Measurements from ENCODE around the gene OBP2A.
"Not testable (repeated sequence)": the region's sequence is repeated elsewhere in the genome, so short reads cannot be mapped to it uniquely, and the experiment has no call there.

Gene OBP2A

DNA sequence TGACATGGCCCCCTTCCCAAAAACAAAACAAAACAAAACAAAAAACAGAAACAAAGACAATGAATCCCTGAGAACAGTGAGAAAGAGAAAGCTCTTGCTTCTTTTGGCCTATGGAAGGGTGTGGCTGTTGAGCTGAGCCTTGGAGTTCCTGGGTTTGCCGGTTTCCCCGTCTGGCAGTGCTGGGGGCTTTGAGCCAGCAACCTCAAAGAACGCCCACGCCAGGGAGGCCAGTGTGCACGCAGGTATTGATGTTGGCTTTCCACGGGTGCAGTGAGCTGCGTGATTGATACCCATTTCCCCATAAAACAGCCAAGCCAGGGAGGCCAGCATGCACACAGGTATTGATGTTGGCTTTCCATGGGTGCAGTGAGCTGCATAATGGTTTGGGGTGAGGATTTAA, 33.0 kb upstream of the OBP2A start:
- Histone ChIP-seq H3K4me1 (no peaks in the 10 kb centered on the region), H2AFZ (no peak overlapping the region), H3K27me3 (ENCODE audit: control insufficient read depth, insufficient read depth, low read length) (no peaks in the 10 kb centered on the region), H3K4me2 (ENCODE audit: low read length) (no peak overlapping the region), H3K9ac (no peak overlapping the region), H3K9me3 (ENCODE audit: control insufficient read depth, low read length) (no peaks in the 10 kb centered on the region), H3K27ac (no peak overlapping the region), H3K79me2 (no peaks in the 10 kb centered on the region), H3K36me3 (ENCODE audit: control insufficient read depth, insufficient read depth, low read length) (no peaks in the 10 kb centered on the region), H3K4me3 (ENCODE audit: low read depth, low read length) (no peak overlapping the region)
- TF ChIP-seq, protein P1, sequence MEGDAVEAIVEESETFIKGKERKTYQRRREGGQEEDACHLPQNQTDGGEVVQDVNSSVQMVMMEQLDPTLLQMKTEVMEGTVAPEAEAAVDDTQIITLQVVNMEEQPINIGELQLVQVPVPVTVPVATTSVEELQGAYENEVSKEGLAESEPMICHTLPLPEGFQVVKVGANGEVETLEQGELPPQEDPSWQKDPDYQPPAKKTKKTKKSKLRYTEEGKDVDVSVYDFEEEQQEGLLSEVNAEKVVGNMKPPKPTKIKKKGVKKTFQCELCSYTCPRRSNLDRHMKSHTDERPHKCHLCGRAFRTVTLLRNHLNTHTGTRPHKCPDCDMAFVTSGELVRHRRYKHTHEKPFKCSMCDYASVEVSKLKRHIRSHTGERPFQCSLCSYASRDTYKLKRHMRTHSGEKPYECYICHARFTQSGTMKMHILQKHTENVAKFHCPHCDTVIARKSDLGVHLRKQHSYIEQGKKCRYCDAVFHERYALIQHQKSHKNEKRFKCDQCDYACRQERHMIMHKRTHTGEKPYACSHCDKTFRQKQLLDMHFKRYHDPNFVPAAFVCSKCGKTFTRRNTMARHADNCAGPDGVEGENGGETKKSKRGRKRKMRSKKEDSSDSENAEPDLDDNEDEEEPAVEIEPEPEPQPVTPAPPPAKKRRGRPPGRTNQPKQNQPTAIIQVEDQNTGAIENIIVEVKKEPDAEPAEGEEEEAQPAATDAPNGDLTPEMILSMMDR (IDR thresholded peaks at IDR 0.05): no peak

DNA sequence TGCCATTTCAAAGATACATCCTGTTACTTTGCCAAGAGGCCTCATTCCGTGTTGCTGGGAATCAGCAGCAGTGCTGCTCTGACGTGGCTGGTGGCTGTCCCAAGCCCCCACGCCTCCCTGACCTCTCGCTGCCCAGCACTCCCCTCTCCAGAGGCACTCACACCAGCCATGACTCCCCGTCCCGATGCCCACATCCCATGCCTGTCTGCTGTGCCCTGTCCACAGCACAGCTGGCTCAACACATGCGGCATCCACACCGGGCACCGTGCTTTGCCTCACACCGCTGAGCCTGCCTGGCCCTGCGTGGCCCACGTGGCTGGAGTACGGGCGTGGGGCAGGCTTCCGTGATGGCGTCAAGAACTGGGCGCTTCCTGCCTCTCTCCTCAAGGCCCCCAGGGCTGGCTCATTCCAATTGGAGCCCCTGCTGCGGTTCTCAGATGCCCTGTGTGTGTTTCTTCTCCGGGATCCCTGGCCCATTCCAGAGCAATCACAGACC, 32.5 kb upstream of the OBP2A start:
- H3K4me1 ChIP-seq: no peaks in the 10 kb centered on the region
- H3K79me2 ChIP-seq: no peaks in the 10 kb centered on the region
- no peak overlapping the region for H3K27ac ChIP-seq
- H3K27me3 ChIP-seq (ENCODE audit: control insufficient read depth, insufficient read depth, low read length): no peaks in the 10 kb centered on the region
- no peaks in the 10 kb centered on the region for H3K9me3 ChIP-seq (ENCODE audit: control insufficient read depth, low read length)
- TF ChIP-seq, protein P1 (IDR thresholded peaks at IDR 0.05): no peak
- H3K4me2 ChIP-seq (ENCODE audit: low read length): no peak overlapping the region
- H3K36me3 ChIP-seq (ENCODE audit: control insufficient read depth, insufficient read depth, low read length): no peaks in the 10 kb centered on the region
- H3K9ac ChIP-seq: no peak overlapping the region
- no peak overlapping the region for H3K4me3 ChIP-seq (ENCODE audit: low read depth, low read length)
- no peak overlapping the region for H2AFZ ChIP-seq

DNA sequence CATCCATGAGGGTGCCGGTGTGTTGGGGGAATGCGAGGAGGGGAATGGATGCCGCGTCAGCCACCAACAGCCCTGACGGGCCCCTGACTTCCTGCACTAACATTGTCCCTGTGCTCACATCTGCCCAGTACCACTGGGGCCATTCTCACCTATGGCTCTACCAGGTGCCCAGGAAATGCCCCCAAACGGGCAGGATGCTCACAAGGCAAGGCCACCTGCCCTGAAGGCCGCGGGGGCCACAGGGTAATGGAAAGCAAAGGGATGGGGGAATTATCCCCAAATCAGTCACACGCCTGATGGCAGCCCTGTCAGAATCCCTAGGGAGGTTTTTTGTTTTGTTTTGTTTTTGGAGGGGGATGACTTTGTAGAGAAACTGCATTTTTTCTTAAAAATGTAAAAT, 32.0 kb upstream of the OBP2A start:
- not testable (repeated sequence) for H3K4me1 ChIP-seq; H3K4me3 ChIP-seq (ENCODE audit: low read depth, low read length); H2AFZ ChIP-seq; H3K27ac ChIP-seq; H3K4me2 ChIP-seq (ENCODE audit: low read length); H3K9ac ChIP-seq; H3K9me3 ChIP-seq (ENCODE audit: control insufficient read depth, low read length); H3K36me3 ChIP-seq (ENCODE audit: control insufficient read depth, insufficient read depth, low read length); H3K27me3 ChIP-seq (ENCODE audit: control insufficient read depth, insufficient read depth, low read length); H3K79me2 ChIP-seq

DNA sequence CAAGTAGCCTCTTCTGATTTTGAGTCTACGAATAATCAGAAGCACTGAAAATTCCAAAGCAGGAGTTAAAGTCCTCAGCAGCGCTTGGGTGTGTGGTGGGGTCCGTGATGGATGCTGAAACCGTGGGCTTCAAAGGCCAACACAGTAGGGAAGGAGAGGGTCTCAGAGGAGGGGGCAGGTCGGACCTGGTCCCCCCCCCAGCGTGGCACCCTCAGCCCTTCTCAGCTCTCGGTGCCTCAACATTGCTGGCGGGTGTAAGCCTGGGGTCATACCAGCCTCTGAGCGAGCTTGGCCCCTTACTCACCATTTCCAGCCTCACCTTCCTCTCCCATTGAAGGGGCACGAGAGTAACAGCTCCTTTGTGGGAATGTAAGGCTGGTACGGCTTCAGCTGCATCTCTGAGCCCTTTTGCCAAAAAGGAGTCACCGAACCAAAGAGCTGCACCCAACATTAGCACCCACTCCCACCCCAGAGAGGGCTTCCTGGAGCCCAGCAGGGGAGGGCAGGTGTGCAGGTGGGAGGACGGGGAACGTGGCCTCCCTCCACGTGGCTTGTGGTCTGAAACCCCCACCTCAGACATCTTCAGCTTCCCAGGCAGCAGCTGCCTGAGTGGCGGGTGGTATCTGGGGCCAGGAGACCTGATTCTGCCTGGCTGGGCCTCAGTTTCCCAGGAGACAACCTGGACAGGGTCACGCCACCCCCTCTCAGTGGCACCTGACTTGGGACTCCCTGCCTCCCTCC, 31.4 kb upstream of the OBP2A start:
- H3K4me2 ChIP-seq (ENCODE audit: low read length): no peak overlapping the region
- no peaks in the 10 kb centered on the region for H3K27me3 ChIP-seq (ENCODE audit: control insufficient read depth, insufficient read depth, low read length)
- no peak overlapping the region for H2AFZ ChIP-seq
- no peaks in the 10 kb centered on the region for H3K4me1 ChIP-seq
- H3K36me3 ChIP-seq (ENCODE audit: control insufficient read depth, insufficient read depth, low read length): no peaks in the 10 kb centered on the region
- TF ChIP-seq, protein P1 (IDR thresholded peaks at IDR 0.05): no peak
- H3K79me2 ChIP-seq: no peaks in the 10 kb centered on the region
- no peaks in the 10 kb centered on the region for H3K9me3 ChIP-seq (ENCODE audit: control insufficient read depth, low read length)
- no peak overlapping the region for H3K9ac ChIP-seq
- H3K27ac ChIP-seq: no peak overlapping the region
- H3K4me3 ChIP-seq (ENCODE audit: low read depth, low read length): no peak overlapping the region

DNA sequence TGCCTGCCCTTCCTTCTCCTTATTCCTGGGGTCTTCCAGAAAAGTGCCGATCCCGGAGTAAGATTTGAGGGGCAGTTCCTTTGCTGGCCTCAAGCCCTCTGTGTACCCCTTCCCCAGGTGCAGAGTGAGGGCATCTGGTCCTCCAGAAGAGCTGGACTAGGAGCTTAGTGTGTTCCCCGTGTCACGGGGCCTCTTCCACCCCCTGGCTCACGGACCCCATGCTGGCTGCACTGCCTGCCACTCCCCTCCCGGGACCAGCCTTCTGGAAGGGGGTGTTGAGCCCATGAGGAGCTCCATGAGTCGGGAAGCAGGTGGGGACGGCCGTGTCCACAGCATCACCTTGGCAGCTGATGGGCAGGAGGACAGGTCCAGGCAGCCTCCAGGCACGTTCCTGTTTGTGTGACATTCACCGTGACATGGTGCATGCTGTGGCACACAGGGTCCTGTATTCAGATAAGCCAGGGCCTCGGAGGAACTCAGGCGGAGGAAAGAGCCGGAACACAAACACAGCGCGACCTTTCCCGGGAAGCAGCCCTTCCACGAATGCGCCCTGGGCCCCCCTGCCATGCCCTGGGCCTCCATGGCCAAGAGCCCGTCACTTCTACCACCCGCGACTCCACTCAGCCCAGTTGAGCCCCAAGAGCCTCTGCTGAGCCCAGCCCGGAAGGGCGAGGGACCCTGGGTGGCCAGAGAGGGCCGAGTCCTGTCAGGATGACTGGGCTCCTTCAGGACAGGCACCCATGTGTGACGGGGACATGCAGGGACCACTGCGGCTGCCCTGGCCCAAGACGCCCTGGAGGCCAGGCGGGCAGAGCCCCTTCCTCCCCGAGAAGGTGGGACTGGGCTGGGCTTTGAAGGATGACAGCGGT, 30.6 kb upstream of the OBP2A start:
- no peaks in the 10 kb centered on the region for H3K27me3 ChIP-seq (ENCODE audit: control insufficient read depth, insufficient read depth, low read length)
- H2AFZ ChIP-seq: no peak overlapping the region
- no peak overlapping the region for H3K9ac ChIP-seq
- no peak overlapping the region for H3K4me3 ChIP-seq (ENCODE audit: low read depth, low read length)
- no peaks in the 10 kb centered on the region for H3K9me3 ChIP-seq (ENCODE audit: control insufficient read depth, low read length)
- H3K79me2 ChIP-seq: no peaks in the 10 kb centered on the region
- no peaks in the 10 kb centered on the region for H3K4me1 ChIP-seq
- H3K27ac ChIP-seq: no peak overlapping the region
- H3K36me3 ChIP-seq (ENCODE audit: control insufficient read depth, insufficient read depth, low read length): no peaks in the 10 kb centered on the region
- TF ChIP-seq, protein P1 (IDR thresholded peaks at IDR 0.05): no peak
- no peak overlapping the region for H3K4me2 ChIP-seq (ENCODE audit: low read length)
